ENCODE results near the gene BCL2L13.
"Not testable (repeated sequence)": the region's sequence is repeated elsewhere in the genome, so short reads cannot be mapped to it uniquely, and the experiment has no call there.

Gene BCL2L13

DNA sequence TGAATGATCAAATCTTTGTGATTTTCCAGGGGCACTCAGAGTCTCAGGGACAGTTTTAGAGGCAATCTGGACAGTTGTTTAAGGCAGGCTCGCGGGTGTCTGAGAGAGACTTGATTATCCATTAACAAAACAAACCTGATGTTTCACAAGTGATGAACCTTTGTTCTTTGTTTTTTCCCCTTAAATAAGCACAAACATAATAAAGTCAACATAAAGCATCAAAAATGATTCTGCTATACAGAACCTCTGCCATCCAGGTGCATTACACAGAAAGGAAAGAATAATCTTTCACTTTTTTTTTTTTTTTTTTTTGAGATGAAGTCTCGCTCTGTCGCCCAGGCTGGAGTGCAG is 122.6 kb downstream of the BCL2L13 start:
- DNase-seq (ENCODE audit: low spot score): no peak

- not testable (repeated sequence) for DNase-seq (ENCODE audit: low spot score)
These were observed 124.9 kb downstream of the BCL2L13 start for GRCh38 chr22:17763442-17763841.

- DNase-seq (ENCODE audit: low spot score): no peak
These were observed 125.5 kb downstream of the BCL2L13 start for GRCh38 chr22:17764036-17764435.

GRCh38 chr22:17764852-17765251 is 126.3 kb downstream of the BCL2L13 start:
- DNase-seq (ENCODE audit: low spot score): not testable (repeated sequence)

DNA sequence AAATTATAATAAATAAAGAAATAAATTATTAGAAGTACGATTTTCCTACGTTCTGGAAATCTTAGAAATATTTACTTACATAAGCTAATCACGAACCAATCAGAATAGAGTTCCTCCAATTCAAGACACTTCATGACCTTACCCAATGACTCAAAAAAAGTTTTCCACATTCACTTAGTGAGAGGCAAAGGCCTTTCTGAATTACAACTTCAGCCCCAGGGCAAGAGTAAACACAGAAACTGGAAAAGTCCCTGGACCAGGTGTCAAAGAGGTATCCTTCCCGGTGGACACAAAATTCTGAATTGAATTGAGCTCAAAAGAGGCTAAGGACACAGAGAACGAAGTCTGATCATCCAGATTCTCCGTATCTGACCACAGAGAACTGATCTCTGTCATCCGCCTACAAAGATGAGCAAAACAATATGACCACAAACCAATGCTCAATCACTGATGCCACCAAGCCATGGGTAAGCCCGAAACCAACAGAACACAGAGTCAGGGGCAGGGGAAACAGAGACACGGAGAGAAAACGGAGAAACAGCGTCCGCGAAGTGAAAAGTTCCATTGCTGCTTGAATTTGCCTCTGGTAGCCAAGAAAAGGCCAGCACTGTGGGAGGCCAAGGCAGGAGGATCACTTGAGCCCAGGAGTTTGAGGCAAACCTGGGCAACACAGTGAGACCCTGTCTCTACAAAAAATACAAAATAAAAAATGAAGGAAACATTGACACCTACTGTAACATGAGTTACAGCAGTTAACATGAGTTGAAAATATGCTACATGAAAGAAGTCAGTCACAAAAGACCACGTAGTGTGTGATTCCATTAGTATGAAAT is 128.9 kb downstream of the BCL2L13 start:
- no peak for DNase-seq (ENCODE audit: low spot score)

DNA sequence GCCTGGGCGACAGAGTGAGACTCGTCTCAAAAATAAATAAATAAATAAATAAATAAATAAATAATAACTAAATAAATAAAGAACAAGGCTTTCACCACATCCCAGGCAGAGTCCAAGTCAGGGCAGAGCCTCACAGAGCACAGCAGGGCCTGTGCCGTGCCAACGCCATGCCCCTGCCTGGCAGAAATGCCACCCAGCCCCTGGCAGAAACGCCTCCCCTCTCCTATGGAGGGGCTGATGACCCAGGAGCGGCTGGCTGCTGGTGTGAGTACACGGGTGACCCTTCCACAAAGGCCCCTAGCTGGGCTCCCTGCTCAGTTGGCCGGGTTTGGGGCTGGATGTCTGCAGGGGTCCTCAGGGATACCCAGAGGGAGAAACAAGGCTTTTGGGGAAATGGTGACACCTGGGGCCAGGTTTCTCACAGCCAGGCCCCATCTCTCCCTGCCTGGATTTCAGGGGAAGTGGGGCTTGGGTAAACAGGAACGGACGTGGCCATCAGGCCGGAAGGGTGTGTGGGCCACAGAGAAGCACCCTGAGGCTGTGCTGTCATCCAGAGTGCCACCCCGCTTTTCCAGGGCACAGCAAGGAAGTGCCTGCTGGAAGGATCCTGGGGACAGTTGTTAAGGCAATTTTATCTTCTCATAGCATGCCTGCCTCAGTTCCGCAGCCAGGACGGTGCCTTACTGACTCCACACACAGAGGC is 130.6 kb downstream of the BCL2L13 start:
- no peak for DNase-seq (ENCODE audit: low spot score)

DNA sequence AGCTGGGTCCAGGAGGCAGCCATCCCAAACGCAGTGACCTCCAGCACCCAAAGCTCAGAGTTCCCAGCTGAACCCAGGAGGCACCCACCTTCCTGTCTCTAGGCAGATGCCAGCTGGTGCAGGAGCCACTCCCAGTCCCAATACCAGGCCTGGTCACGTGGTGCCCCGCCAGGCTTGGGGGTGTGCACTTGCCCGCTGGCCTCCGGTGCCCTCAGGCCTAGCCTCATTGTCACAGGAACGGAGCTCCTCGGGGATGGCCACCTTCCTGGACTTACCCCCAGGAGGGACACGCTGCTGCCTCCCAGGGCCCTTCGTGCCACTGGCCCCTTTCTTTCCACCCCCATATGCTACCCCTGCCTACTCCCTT is 131.1 kb downstream of the BCL2L13 start:
- no peak for DNase-seq (ENCODE audit: low spot score)

DNA sequence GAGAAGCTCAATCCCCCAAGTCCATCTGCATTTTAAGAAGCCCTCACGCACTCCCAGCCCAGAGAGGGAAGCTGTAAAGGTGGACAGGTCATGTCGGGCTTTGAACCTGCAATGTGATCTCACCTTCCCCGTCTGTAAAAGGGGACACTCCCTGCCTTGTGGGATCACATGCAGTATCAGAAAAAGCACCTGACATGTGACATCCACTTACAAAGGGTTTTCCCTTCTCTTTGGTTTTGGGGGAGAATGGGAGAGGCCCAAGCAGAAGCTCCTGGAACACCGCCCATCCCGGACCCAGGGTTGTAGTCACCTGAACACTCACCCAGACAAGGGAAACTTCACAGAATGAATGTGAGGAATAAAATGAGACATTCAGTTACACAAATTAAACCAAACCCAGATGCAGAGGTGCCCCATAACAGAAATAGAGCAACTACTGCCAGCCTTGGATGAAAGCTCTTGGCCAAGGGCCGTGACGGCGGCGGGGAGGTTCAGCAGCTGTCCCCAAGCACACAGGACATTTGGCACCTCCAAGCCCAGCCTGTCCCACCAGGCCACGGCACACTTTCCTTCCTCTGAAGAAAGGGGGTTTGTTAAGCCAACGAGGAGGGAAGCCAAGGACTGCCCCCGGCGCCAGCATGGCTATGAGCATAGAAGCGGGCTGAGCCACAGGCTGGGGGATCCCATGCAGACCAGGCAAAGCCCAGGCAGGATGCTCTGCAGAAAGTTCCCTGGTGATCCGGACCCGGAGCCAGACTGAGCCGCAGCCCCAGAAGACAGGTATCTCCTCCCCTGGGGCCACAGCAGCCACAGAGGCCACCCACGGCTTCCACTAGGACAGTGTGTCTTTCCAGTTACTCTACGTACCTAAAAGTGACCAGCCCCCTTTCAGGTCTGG is 131.9 kb downstream of the BCL2L13 start:
- DNase-seq (ENCODE audit: low spot score): no peak

- DNase-seq (ENCODE audit: low spot score): no peak
These were observed 133.8 kb downstream of the BCL2L13 start for GRCh38 chr22:17772249-17772957.

- peak; percentile 50 for DNase-seq (ENCODE audit: low spot score)
These were observed 134.5 kb downstream of the BCL2L13 start for GRCh38 chr22:17772958-17773605.

GRCh38 chr22:17773606-17774205 is 135.1 kb downstream of the BCL2L13 start:
- DNase-seq (ENCODE audit: low spot score): peak; percentile 58

- DNase-seq (ENCODE audit: low spot score): peak; percentile 56
These were observed 135.8 kb downstream of the BCL2L13 start, which contains the start of gene BID for GRCh38 chr22:17774206-17774925. TSS of gene BID (minus strand) at chr22:17774469. CDS start at chr22:17750116, 24,353 bp downstream.

GRCh38 chr22:17774926-17775685 is 136.5 kb downstream of the BCL2L13 start:
- no peak for DNase-seq (ENCODE audit: low spot score)

GRCh38 chr22:17775781-17776465 is 137.4 kb downstream of the BCL2L13 start:
- no peak for DNase-seq (ENCODE audit: low spot score)

- DNase-seq (ENCODE audit: low spot score): no peak
These were observed 138.6 kb downstream of the BCL2L13 start for GRCh38 chr22:17777005-17777716.

- no peak for DNase-seq (ENCODE audit: low spot score)
These were observed 139.1 kb downstream of the BCL2L13 start for GRCh38 chr22:17777717-17778044.

- no peak for DNase-seq (ENCODE audit: low spot score)
These were observed 139.9 kb downstream of the BCL2L13 start for GRCh38 chr22:17778412-17778976.

Data from kidney tubule cell (primary cell).